Epithelial cell of esophagus (primary cell): ENCODE measurements around the gene SEMA4D.

ENCODE experiments used
- DNase-seq: peaks from one replicate; pipeline ENCODE4 v3.0.0; 2010; ENCODE audit warnings: low read depth
- H3K4me3 ChIP-seq: 2 replicates; pipeline ENCODE4 v1.5.1; 2011; ENCODE audit warnings: mild to moderate bottlenecking, low read length, control low read depth
- TF ChIP-seq, protein P1 (sequence below): IDR thresholded peaks from 2 replicates; pipeline ENCODE4 v1.5.1; 2011; ENCODE audit warnings: low read depth, mild to moderate bottlenecking, low read length, control low read depth, inconsistent platforms; ENCODE audit not compliant: insufficient read depth; ENCODE audit errors: missing control alignments

SEMA4D gene

DNA sequence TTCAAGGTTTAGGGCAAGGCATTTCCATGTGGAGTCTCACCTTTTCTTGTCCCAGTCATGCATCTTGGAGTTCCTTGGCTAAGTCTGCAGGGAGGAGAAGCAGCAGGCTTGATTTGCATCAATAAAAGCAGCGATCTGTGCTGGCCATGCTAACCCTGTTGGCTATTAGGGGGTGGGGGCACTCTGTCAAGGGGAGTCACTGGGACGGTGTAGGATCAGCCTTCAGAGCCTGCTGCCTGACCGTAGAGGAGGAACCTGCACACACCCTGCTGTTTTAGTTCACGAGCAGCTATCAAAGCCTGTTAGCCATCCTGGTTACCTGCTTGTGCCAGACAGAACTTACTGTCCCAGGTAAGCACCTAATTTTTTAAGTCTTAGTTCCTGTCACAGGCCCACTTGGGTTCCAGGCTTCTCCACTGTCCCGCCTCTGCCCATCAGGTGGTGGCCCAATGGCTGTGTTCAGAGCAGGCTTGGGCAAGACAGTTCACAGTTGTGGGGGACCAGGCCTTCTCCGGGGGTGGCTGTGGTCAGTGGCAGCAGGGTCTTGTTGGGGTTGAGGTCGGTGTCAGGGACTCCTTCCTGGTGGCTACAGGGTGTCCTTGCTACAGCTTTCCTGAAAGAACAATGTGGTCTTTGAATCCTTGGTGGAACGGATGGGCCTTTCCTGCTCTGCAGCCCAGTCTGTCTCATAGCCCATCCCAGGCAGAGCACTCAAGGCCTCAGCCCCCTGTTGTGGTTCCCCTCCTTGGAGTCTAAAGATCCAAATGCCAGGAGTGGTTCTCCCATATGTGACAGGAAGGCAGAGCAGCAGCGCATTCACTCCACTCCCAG lies 135.9 kb downstream of the SEMA4D start:
- no peak overlapping the region for H3K4me3 ChIP-seq
- TF ChIP-seq, protein P1, sequence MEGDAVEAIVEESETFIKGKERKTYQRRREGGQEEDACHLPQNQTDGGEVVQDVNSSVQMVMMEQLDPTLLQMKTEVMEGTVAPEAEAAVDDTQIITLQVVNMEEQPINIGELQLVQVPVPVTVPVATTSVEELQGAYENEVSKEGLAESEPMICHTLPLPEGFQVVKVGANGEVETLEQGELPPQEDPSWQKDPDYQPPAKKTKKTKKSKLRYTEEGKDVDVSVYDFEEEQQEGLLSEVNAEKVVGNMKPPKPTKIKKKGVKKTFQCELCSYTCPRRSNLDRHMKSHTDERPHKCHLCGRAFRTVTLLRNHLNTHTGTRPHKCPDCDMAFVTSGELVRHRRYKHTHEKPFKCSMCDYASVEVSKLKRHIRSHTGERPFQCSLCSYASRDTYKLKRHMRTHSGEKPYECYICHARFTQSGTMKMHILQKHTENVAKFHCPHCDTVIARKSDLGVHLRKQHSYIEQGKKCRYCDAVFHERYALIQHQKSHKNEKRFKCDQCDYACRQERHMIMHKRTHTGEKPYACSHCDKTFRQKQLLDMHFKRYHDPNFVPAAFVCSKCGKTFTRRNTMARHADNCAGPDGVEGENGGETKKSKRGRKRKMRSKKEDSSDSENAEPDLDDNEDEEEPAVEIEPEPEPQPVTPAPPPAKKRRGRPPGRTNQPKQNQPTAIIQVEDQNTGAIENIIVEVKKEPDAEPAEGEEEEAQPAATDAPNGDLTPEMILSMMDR, result no peak
- DNase-seq, result no peak

DNA sequence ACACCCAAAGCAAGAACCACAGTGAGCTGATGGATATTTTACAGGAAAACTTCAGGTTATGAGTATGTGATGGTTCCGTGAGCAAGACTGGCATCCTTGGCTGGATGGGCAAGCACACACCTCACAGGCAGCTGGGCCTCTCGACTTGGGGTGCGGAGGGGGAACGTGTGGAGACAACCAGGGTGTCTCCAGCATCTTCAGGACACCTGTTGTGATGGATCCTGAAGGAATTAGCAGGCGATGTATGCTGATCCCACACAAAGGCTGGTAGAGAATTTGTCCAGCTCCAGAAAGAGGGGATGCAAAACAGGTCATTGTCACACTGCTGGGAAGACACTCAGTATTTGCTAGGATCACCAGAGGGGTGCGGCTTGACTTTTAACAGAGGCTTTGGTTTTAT lies 136.9 kb downstream of the SEMA4D start:
- no peak overlapping the region for H3K4me3 ChIP-seq
- no peak for DNase-seq
- TF ChIP-seq, protein P1, result no peak

DNA sequence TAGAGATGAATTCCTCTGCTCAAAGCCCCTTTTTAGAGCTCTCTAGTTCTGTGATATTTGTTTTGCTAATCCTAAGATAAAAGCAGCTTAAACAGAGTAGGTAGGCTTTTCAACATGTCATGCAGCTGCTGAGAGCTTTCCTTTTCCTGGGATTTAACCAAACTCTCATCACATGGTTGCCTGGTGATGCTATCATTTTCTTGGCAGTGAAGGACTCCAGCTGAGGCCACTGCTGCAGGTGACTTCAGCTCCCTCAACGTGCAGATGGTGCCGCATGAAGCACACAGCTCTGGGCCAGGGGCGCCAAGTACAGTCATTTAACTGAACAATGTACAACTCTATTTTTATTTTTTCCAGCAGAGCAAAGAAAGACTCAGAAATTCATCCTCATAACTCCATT lies 137.4 kb downstream of the SEMA4D start:
- DNase-seq, result no peak
- H3K4me3 ChIP-seq, result no peak overlapping the region
- TF ChIP-seq, protein P1, result no peak

DNA sequence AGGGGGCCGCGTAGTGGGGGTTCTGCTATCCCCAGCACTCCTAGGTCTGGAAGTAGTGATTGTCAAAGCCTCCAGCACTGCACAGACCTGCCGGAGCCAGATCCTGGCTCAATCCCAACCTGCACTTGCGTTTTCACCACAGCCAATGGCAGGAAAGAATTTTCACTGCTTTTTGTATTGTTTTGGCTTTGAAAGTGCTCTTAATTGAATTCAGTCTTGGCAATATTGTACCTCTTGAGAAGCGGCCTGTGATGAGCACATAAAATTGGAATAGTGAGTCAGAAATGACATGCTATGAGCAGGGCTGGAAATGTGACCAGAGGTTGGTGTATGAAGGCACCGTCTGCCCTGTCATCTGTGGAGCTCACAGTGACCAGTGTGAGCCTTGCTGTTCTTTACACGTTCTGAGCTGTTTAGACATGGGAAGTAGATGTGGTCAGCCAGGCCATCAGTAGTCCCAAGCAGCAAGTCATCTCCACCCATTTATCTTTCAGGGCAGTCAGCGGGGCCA lies 138.1 kb downstream of the SEMA4D start:
- no peak for DNase-seq
- TF ChIP-seq, protein P1, result no peak

DNA sequence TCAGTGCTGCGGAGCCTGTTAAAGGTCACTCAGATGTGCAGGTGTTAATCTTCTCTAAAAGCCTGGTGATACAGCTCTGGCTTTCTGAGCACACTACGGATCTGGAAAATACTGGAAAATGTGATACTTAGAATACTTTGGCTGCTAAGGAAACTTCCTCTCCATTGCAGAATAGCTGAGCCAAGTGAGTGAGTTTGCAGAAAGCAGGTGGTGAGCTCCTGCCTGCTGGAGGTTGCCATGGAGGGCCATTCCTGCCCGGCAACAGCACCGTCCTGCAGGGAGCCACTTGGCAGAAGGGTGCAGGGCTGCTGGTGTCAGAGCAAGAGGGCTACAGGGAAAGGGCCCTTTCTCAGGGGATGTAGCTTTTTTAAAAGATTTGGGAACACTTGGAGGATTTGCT lies 138.9 kb downstream of the SEMA4D start:
- H3K4me3 ChIP-seq, result no peak overlapping the region
- DNase-seq, result no peak
- TF ChIP-seq, protein P1, result no peak

More for the DNA sequence above, 138.1 kb downstream of the SEMA4D start:
- H3K4me3 ChIP-seq, result no peak overlapping the region

DNA sequence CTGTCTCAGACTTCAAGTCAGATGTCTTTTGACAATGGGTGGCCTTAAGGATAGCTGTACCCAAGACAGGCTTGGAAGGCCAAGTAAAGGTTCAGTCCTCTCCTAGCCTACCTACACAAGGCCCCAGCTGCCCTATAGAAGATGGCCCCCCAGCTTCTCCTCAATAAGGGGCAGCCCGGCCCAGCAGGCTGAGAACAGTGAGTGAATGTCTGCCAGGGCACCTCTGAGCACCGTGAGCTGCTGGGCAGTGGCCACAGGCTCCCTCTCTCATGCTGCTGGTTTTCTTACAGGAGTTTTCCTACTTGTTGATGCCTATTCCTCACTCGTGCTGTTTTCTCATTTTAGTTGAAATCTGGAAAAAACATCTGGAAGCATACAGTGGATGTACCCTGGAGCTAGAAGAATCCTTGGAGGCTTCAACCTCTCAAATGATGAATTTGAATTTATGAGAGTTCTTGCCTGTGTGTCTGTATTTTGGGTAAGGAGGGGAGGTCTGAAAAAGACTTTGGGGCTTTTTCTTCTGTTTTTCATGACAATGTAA lies 139.5 kb downstream of the SEMA4D start:
- TF ChIP-seq, protein P1, result no peak
- DNase-seq, result no peak
- no peak overlapping the region for H3K4me3 ChIP-seq
